ENCODE measurements around the gene AGAP6.
"Not testable (repeated sequence)": the region's sequence is repeated elsewhere in the genome, so short reads cannot be mapped to it uniquely, and the experiment has no call there.

DNA sequence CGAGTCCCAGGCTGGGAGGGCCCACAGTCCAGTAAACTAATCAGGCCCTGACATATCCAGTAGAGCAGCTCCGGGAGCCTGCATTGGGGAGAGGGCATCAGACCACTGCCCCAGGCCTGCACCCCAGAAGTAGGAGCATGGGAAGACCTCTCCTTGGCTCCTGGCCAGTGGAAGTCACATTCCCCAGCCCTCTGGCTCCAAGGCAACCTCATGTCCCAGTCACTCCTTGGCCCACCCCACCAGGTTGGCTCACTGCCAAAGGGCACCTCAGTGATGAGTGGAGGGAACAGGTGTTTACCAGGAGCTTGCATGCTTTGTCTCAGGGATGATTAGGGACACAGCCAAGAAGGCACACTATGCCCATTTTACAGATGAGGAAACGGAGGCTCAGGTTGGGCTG is 31.1 kb downstream of the AGAP6 start:
- TF ChIP-seq, protein P1, sequence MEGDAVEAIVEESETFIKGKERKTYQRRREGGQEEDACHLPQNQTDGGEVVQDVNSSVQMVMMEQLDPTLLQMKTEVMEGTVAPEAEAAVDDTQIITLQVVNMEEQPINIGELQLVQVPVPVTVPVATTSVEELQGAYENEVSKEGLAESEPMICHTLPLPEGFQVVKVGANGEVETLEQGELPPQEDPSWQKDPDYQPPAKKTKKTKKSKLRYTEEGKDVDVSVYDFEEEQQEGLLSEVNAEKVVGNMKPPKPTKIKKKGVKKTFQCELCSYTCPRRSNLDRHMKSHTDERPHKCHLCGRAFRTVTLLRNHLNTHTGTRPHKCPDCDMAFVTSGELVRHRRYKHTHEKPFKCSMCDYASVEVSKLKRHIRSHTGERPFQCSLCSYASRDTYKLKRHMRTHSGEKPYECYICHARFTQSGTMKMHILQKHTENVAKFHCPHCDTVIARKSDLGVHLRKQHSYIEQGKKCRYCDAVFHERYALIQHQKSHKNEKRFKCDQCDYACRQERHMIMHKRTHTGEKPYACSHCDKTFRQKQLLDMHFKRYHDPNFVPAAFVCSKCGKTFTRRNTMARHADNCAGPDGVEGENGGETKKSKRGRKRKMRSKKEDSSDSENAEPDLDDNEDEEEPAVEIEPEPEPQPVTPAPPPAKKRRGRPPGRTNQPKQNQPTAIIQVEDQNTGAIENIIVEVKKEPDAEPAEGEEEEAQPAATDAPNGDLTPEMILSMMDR (IDR thresholded peaks at IDR 0.05; ENCODE audit: low read depth, low read length, poor library complexity, severe bottlenecking) = not testable (repeated sequence)
- not testable (repeated sequence) for TF ChIP-seq EZH2phosphoT487 (IDR thresholded peaks at IDR 0.05; ENCODE audit: borderline replicate concordance, low read length)
